Measurements from ENCODE around the gene PLA2G12A.
A peak's percentile ranks its signal among the peaks of the same experiment; 100 is the strongest.

PLA2G12A gene

DNA sequence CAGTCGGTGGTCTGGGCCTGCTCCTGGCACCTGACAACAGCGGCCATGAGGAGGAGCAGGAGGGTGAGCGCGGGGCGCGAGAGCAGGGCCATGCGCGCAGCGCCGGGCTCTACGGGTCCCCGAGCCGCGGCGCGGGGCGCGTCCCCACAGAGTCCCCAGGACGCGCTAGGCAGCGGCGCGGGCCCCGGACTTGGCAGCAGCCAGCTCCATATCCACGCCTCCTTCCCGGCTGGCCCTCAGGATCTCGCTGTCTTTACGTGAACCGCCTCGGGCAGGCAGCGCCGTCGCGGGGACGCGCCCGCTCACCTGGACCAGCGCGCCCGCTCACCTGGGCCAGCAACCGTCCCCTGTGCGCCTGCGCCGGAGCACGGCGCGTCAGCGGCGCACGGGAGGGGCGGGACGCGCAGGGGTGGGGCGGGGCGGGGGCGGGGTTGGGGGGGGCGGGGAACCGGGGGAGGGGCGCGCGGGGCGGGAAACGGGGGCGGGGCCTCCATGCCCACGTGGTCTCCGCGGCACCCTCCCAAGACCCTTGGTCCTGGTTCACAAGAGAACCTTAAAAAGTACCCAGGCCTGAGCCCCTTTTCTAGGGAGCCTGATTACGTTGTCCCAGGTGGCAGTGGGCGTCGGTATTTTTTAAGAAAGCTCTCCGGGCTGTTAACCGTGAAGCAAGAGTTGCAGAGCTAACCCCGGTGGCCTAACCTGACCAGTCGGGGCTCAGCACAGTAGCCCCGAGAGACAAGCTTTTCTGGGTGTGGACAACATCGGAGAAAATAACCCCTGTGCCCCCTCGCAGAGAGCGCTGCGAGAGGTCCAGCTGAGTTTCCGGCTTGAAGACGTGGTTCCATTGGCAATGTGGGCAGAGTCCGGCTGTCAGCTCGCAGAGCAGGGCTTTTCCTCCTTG, at the start of gene PLA2G12A:
TSS of gene PLA2G12A (minus strand) at position 353 of the 901 bp plus-strand sequence. CDS start at position 92, 261 bp downstream.
- Histone ChIP-seq H3K27ac (ENCODE audit: low read length) (peak within 1 kb of the TSS; percentile 91), H3K4me3 (ENCODE audit: low read depth in 1 of 2, low read length in 2 of 2) (peak within 1 kb of the TSS; percentile 94 to 95), H3K9me3 (ENCODE audit: control insufficient read depth in 1 of 2, low read length in 2 of 2) (no peaks in the 10 kb centered on the region), H3K27me3 (ENCODE audit: low read depth, low read length) (no peaks in the 10 kb centered on the region), H3K36me3 (ENCODE audit: control insufficient read depth in 1 of 2, insufficient read depth in 2 of 2, low read length in 2 of 2) (no peaks in the 10 kb centered on the region), H3K4me1 (ENCODE audit: control insufficient read depth in 1 of 2, insufficient read depth in 2 of 2, low read length in 2 of 2) (peaks cover 0 to 9% of the 10 kb centered on the region in 2 donors)

DNA sequence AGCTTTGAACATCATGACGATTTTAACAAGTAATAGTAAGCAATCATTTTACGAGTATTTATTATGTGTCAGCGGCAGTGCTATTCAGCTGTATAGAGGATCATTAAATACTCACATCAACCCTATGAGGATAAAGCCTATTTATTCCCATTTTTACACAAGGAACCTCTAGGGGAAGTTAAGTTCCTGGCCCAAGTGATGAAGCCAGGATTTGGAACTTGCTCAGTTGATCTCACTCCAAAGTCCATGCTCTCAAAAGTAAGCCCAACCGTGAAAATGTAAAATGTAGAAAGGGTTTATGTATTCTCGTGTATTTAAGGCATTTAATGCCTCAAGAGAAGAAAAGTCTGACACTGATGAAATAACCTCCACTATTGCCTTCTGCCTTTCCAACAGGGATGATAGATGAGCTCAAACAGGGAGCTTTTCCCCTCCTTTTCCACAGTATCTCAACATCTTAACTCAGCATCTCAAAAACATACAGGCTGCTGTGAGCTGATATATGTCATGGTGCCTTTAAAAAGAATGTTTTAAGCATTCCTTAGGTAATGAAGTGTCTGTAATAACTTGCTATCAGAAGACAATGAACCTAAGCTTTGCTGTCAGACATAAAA, 35.0 kb upstream of the PLA2G12A start:
- H3K4me3 ChIP-seq (ENCODE audit: low read depth in 1 of 2, low read length in 2 of 2): no peak overlapping the region
- H3K9me3 ChIP-seq (ENCODE audit: control insufficient read depth in 1 of 2, low read length in 2 of 2): no peaks in the 10 kb centered on the region
- H3K36me3 ChIP-seq (ENCODE audit: control insufficient read depth in 1 of 2, insufficient read depth in 2 of 2, low read length in 2 of 2): no peaks in the 10 kb centered on the region
- H3K4me1 ChIP-seq (ENCODE audit: control insufficient read depth in 1 of 2, insufficient read depth in 2 of 2, low read length in 2 of 2): no peaks in the 10 kb centered on the region
- no peaks in the 10 kb centered on the region for H3K27me3 ChIP-seq (ENCODE audit: low read depth, low read length)
- no peak overlapping the region for H3K27ac ChIP-seq (ENCODE audit: low read length)

DNA sequence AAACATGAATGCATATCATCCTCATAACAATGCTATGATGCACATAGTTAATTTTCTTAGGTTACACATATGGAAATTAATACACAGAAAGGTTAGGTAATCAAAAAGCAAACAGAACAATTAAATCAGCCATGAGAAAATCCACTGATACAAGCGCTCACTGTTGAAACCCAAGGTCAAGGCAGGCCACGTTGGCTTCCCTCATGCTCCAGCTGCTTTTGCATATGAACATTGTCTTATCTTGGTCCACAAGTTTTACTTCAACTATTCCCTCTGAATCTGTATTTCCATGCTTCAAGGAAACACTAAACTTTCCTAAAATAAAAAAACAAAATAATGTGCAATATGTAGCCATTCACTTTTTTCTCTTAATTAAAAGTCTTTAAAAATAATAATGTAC, 34.5 kb upstream of the PLA2G12A start:
- H3K36me3 ChIP-seq (ENCODE audit: control insufficient read depth in 1 of 2, insufficient read depth in 2 of 2, low read length in 2 of 2): no peaks in the 10 kb centered on the region
- H3K4me3 ChIP-seq (ENCODE audit: low read depth in 1 of 2, low read length in 2 of 2): no peak overlapping the region
- no peak overlapping the region for H3K27ac ChIP-seq (ENCODE audit: low read length)
- no peaks in the 10 kb centered on the region for H3K9me3 ChIP-seq (ENCODE audit: control insufficient read depth in 1 of 2, low read length in 2 of 2)
- no peaks in the 10 kb centered on the region for H3K4me1 ChIP-seq (ENCODE audit: control insufficient read depth in 1 of 2, insufficient read depth in 2 of 2, low read length in 2 of 2)
- H3K27me3 ChIP-seq (ENCODE audit: low read depth, low read length): no peaks in the 10 kb centered on the region

DNA sequence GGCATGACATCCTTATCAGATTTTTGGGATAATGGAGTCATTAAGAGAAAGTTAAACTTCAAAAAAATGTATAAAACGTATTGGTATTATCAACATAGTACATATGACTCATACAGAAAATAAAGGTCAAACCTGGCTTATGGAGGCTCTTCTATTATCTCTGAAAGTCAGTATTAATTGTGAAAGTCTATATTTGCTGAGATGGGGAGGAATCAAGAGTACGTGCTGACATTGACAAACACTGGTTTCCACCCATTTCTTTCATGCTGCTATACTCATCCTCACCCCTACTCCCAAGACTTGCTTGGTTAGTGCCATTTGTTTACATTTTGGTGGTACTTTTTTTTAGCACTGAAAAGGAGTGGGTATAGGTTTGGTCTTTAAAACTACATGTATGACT, 30.8 kb upstream of the PLA2G12A start:
- H3K4me1 ChIP-seq (ENCODE audit: control insufficient read depth in 1 of 2, insufficient read depth in 2 of 2, low read length in 2 of 2): no peaks in the 10 kb centered on the region
- H3K36me3 ChIP-seq (ENCODE audit: control insufficient read depth in 1 of 2, insufficient read depth in 2 of 2, low read length in 2 of 2): no peaks in the 10 kb centered on the region
- no peaks in the 10 kb centered on the region for H3K9me3 ChIP-seq (ENCODE audit: control insufficient read depth in 1 of 2, low read length in 2 of 2)
- no peaks in the 10 kb centered on the region for H3K27me3 ChIP-seq (ENCODE audit: low read depth, low read length)
- no peak overlapping the region for H3K27ac ChIP-seq (ENCODE audit: low read length)
- H3K4me3 ChIP-seq (ENCODE audit: low read depth in 1 of 2, low read length in 2 of 2): no peak overlapping the region

DNA sequence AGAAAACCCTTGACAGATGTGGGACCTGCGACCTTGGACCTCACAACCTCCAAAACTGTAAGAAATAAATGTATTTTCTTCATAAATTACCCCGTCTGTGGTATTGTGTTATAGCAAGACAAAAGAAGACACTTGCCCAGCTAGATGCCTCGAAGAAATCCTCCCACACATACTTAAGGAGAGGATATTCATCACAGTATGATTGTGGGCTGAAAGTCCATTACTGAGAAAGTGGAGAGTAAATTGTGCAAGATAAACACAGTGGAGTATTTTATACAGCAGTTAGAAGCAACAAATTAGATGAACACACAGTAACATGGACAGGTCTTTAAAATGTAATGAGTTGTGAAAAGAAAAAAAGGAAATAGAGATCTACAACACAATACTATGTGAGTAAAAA, 25.8 kb upstream of the PLA2G12A start:
- Histone ChIP-seq H3K27ac (ENCODE audit: low read length) (no peak overlapping the region), H3K4me1 (ENCODE audit: control insufficient read depth in 1 of 2, insufficient read depth in 2 of 2, low read length in 2 of 2) (no peaks in the 10 kb centered on the region), H3K4me3 (ENCODE audit: low read depth in 1 of 2, low read length in 2 of 2) (no peak overlapping the region), H3K27me3 (ENCODE audit: low read depth, low read length) (no peaks in the 10 kb centered on the region), H3K9me3 (ENCODE audit: control insufficient read depth in 1 of 2, low read length in 2 of 2) (no peaks in the 10 kb centered on the region), H3K36me3 (ENCODE audit: control insufficient read depth in 1 of 2, insufficient read depth in 2 of 2, low read length in 2 of 2) (no peaks in the 10 kb centered on the region)

DNA sequence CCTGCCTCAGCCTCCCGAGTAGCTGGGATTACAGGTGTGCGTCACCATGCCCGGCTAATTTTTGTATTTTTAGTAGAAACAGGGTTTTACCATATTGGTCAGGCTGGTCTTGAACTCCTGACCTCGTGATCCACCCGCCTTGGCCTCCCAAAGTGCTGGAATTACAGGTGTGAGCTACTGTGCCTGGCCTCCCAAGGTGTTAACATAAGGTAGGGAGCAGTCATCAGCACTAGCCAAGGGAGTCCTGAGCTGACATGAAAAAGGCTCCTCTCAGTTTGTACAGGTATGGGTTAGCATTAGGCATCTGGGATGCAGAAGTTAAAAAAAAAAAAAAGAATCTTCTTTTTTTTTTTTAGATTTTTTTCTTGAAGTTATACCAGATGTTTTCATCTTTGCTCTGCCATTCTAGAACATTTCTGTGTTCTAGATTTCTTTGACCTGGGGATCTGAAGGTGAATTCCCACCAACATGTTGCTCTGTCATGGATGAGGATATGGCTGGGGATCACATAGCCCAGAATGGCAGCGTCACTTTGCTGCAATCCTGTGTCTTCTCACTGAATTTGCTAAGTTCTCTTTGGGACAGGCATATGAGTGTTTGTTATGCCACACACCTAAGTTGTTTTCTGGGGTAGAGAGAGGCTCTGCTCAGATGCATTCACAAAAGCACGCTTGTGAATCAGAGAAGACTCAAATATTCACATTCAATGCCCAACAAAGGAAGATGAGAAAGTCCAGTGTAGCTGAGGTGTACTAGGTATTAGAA, 24.4 kb upstream of the PLA2G12A start:
- Histone ChIP-seq H3K9me3 (ENCODE audit: control insufficient read depth in 1 of 2, low read length in 2 of 2) (no peaks in the 10 kb centered on the region), H3K27me3 (ENCODE audit: low read depth, low read length) (no peaks in the 10 kb centered on the region), H3K4me1 (ENCODE audit: control insufficient read depth in 1 of 2, insufficient read depth in 2 of 2, low read length in 2 of 2) (no peaks in the 10 kb centered on the region), H3K4me3 (ENCODE audit: low read depth in 1 of 2, low read length in 2 of 2) (no peak overlapping the region), H3K36me3 (ENCODE audit: control insufficient read depth in 1 of 2, insufficient read depth in 2 of 2, low read length in 2 of 2) (no peaks in the 10 kb centered on the region), H3K27ac (ENCODE audit: low read length) (no peak overlapping the region)

DNA sequence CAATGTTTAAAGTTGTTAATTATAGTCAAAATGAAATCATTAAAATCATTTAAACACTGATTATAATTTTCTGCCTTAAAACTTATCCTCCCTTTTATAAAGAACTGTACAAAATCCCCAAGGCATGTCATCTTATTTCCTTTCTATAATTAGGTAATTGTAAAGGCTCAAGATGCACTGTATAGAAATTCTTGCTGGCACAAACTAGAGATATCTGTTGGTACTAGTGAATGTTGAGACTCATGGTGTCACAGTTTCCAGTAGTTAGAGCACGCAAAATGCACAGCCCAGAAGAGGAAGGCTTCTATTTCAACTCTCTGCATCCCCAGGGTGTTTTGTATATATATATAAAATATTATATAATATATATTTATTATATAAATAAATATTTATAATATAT, 22.7 kb upstream of the PLA2G12A start:
- Histone ChIP-seq H3K4me1 (ENCODE audit: control insufficient read depth in 1 of 2, insufficient read depth in 2 of 2, low read length in 2 of 2) (no peaks in the 10 kb centered on the region), H3K27me3 (ENCODE audit: low read depth, low read length) (no peaks in the 10 kb centered on the region), H3K36me3 (ENCODE audit: control insufficient read depth in 1 of 2, insufficient read depth in 2 of 2, low read length in 2 of 2) (no peaks in the 10 kb centered on the region), H3K9me3 (ENCODE audit: control insufficient read depth in 1 of 2, low read length in 2 of 2) (no peaks in the 10 kb centered on the region), H3K27ac (ENCODE audit: low read length) (no peak overlapping the region), H3K4me3 (ENCODE audit: low read depth in 1 of 2, low read length in 2 of 2) (no peak overlapping the region)

DNA sequence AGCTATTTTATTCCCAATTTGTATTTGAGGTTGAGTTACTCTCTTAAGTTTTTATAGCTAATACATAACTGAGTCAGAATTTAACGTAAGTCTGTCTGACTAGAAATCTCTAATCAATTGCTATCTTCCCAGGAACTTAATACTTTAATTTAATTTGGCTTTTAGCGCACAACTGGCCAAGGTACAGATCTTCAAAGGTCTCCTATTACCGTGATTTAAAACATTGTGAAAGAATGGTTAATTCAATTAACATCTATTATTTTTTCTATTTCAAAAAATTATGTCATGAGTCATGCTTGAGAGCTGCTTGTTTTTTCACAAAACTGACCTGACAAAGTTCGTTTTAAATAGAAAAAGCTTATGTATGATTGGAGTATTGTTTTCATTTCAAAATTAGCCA, 22.0 kb upstream of the PLA2G12A start:
- Histone ChIP-seq H3K27me3 (ENCODE audit: low read depth, low read length) (no peaks in the 10 kb centered on the region), H3K4me3 (ENCODE audit: low read depth in 1 of 2, low read length in 2 of 2) (no peak overlapping the region), H3K27ac (ENCODE audit: low read length) (no peak overlapping the region), H3K9me3 (ENCODE audit: control insufficient read depth in 1 of 2, low read length in 2 of 2) (no peaks in the 10 kb centered on the region), H3K36me3 (ENCODE audit: control insufficient read depth in 1 of 2, insufficient read depth in 2 of 2, low read length in 2 of 2) (no peaks in the 10 kb centered on the region), H3K4me1 (ENCODE audit: control insufficient read depth in 1 of 2, insufficient read depth in 2 of 2, low read length in 2 of 2) (no peaks in the 10 kb centered on the region)

DNA sequence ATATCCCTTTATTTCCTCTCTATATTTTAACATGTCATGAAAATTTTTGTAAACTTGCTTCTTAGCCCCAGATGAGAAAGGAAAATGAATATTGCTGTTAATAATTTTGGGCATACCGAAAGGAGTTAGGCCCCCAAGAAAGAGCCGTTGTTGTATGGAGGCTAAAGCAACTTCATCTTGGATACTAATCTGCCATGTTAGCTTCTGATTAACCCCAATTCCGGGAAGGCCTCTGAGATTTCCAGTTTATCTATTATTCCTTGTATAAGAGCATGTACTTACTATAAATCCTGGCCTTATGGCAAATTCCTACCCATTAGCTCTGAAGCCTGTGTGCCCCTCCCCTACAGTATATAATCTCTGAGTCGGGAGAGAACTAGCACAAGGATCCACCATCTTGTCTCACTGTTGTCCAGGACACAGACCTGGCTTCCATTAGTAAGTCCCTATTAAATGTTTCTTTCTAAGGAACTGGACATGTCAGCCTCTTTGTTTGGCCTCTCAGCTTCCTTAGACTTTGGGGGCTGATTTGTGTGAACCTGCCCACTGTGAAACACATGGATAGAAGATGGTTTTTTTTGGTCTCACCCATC, 20.9 kb upstream of the PLA2G12A start:
- H3K9me3 ChIP-seq (ENCODE audit: control insufficient read depth in 1 of 2, low read length in 2 of 2): no peaks in the 10 kb centered on the region
- no peaks in the 10 kb centered on the region for H3K4me1 ChIP-seq (ENCODE audit: control insufficient read depth in 1 of 2, insufficient read depth in 2 of 2, low read length in 2 of 2)
- no peaks in the 10 kb centered on the region for H3K27me3 ChIP-seq (ENCODE audit: low read depth, low read length)
- H3K27ac ChIP-seq (ENCODE audit: low read length): no peak overlapping the region
- H3K36me3 ChIP-seq (ENCODE audit: control insufficient read depth in 1 of 2, insufficient read depth in 2 of 2, low read length in 2 of 2): no peaks in the 10 kb centered on the region
- H3K4me3 ChIP-seq (ENCODE audit: low read depth in 1 of 2, low read length in 2 of 2): no peak overlapping the region

DNA sequence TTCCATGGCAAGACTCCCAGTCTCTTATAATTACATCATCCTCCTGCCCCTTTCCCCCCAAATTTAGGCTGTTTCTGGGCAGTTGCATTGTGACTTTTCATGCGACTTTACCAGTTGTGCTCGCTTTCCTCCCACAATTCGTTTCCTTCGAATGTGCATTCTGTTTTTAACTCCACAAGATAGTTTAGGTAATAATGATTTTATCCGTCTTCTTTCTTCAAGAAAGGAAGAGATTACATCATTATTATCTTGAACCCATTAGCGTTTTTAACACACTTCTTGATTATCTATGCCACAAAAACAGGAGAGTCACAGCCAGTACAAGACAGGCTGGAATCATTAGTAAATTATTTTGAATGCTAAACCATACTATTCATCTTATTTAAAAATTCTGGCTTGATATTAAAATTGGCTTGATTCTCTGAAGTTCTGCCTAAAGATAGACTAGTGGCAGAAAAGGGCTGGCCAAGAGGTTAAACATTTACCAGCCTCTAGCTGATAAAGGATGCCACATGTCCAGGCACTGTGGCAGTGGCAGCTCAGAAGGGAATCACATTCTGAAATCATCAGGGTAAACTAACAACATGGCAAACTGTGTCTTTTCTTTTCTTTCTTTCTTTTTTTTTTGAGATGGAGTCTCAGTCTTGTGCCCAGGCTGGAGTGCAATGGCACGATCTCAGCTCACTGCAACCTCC, 19.7 kb upstream of the PLA2G12A start:
- no peaks in the 10 kb centered on the region for H3K36me3 ChIP-seq (ENCODE audit: control insufficient read depth in 1 of 2, insufficient read depth in 2 of 2, low read length in 2 of 2)
- H3K4me1 ChIP-seq (ENCODE audit: control insufficient read depth in 1 of 2, insufficient read depth in 2 of 2, low read length in 2 of 2): no peaks in the 10 kb centered on the region
- no peak overlapping the region for H3K27ac ChIP-seq (ENCODE audit: low read length)
- no peaks in the 10 kb centered on the region for H3K9me3 ChIP-seq (ENCODE audit: control insufficient read depth in 1 of 2, low read length in 2 of 2)
- no peak overlapping the region for H3K4me3 ChIP-seq (ENCODE audit: low read depth in 1 of 2, low read length in 2 of 2)
- no peaks in the 10 kb centered on the region for H3K27me3 ChIP-seq (ENCODE audit: low read depth, low read length)

Data from muscle layer of duodenum (tissue), 2 donors.